Measurements from ENCODE around the gene YTHDF2.

DNA sequence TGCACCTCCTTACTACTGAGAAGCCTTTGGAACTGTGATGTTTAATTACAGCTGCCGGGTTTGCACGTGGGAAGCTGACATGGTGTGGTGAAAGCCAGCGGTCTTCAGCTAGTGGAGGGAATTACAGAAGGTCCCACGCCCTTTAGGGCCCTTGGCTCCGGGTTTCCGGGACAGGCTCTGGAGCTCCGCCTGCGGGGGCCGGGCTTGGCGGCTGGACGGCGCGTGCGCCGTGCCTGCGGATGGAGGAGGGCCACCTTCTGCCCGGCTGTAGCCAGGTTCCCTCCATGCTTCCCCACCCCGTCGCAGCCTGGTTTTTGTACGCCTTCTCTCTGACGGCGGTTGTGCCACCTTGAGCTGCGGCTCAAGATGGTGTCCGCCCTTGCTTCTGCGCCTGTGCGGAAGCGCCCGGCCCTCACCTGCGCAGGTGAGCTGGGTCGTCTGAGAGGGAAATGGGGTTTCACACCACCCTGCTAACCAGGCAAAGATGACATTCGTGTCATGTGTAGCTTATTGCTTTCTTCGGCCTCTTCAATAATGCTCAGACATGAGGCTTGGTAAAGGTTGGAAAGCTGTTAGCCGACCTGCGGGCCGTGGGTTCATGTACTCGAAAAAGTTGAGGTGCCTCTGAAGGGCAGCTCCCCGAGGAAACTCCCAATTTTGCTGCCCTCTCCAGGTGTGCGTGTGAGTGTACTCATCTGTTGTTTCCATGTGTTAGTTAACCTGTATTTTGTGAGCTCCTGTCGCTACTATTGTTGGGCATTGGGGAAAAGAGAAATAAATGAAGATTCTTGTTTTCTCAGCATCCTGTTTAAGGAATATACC is 38.6 kb downstream of the YTHDF2 start:
- TF ChIP-seq, protein P1, sequence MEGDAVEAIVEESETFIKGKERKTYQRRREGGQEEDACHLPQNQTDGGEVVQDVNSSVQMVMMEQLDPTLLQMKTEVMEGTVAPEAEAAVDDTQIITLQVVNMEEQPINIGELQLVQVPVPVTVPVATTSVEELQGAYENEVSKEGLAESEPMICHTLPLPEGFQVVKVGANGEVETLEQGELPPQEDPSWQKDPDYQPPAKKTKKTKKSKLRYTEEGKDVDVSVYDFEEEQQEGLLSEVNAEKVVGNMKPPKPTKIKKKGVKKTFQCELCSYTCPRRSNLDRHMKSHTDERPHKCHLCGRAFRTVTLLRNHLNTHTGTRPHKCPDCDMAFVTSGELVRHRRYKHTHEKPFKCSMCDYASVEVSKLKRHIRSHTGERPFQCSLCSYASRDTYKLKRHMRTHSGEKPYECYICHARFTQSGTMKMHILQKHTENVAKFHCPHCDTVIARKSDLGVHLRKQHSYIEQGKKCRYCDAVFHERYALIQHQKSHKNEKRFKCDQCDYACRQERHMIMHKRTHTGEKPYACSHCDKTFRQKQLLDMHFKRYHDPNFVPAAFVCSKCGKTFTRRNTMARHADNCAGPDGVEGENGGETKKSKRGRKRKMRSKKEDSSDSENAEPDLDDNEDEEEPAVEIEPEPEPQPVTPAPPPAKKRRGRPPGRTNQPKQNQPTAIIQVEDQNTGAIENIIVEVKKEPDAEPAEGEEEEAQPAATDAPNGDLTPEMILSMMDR (IDR thresholded peaks at IDR 0.05; ENCODE audit: insufficient read depth, low read length, poor library complexity, severe bottlenecking): no peak
- no peak for TF ChIP-seq EZH2phosphoT487 (conservative IDR thresholded peaks at IDR 0.05; ENCODE audit: low read length)

Data from SU-DHL-6 (cell line).